ENCODE measurements around the gene KLF1. TPM values are rescaled to one million over a fixed set of nuclear protein-coding genes. Genes with fewer than 3 reads are reported as not detected.

KLF1 gene
- total and polyA plus RNA-seq, 2 of the 13 experiments (the other 11 are each of a cell fraction or from before 2014, with no cell fraction given) = not detected

GRCh38 chr19:12890787-12891552 lies 4.0 kb upstream of the KLF1 start, which contains the start of gene GCDH (continued):
- peak; percentile 100 for TF ChIP-seq ARID4A (CRISPR knock-in tag; IDR thresholded peaks at IDR 0.05; ENCODE audit: borderline replicate concordance)
- TF ChIP-seq HMGXB4 (CRISPR knock-in tag; IDR thresholded peaks at IDR 0.05; ENCODE audit: borderline replicate concordance in 1 of 2, low read depth in 1 of 2) = peak; percentile 45 to 67; a peak in 3 of 4 replicates
- TF ChIP-seq EP300 (IDR thresholded peaks at IDR 0.05; ENCODE audit: low read depth in 2 of 2, low read length in 2 of 2) = no peak
- TF ChIP-seq EP300 (CRISPR knock-in tag; IDR thresholded peaks at IDR 0.05; ENCODE audit: borderline replicate concordance) = no peak
- no peak for TF ChIP-seq U2AF1 (optimal IDR thresholded peaks at IDR 0.05; ENCODE audit: low read depth, low read length)
- peak; percentile 82 for TF ChIP-seq SIN3B (IDR thresholded peaks at IDR 0.05; ENCODE audit: low read length)
- TF ChIP-seq SP1 (IDR thresholded peaks at IDR 0.05) = no peak
- TF ChIP-seq SP1 (CRISPR knock-in tag; IDR thresholded peaks at IDR 0.05) = peak; percentile 94
- 0 out of 2 replicates have a peak, but pooled peaks have one; percentile 47 for TF ChIP-seq ZNF343 (CRISPR knock-in tag; IDR thresholded peaks at IDR 0.05)
- TF ChIP-seq HOXA3 (CRISPR knock-in tag; IDR thresholded peaks at IDR 0.05) = no peak
- peak; percentile 72 for TF ChIP-seq ZNF224 (CRISPR knock-in tag; IDR thresholded peaks at IDR 0.05)
- TF ChIP-seq ZNF660 (CRISPR knock-in tag; IDR thresholded peaks at IDR 0.05; ENCODE audit: borderline replicate concordance, low read depth) = no peak
- no peak for TF ChIP-seq DNMT1 (CRISPR knock-in tag; IDR thresholded peaks at IDR 0.05)
- TF ChIP-seq ZSCAN20 (CRISPR knock-in tag; IDR thresholded peaks at IDR 0.05; ENCODE audit: borderline replicate concordance) = no peak
- peak; percentile 87 for TF ChIP-seq MAX (IDR thresholded peaks at IDR 0.05)
- peak; percentile 98 for TF ChIP-seq GATAD1 (CRISPR knock-in tag; IDR thresholded peaks at IDR 0.05)
- TF ChIP-seq ZNF230 (CRISPR knock-in tag; IDR thresholded peaks at IDR 0.05) = peak; percentile 79
- 0 out of 2 replicates have a peak, but pooled peaks have one; percentile 41 for TF ChIP-seq ZNF598 (CRISPR knock-in tag; IDR thresholded peaks at IDR 0.05; ENCODE audit: borderline replicate concordance)
- no peak for TF ChIP-seq IRX3 (CRISPR knock-in tag; IDR thresholded peaks at IDR 0.05; ENCODE audit: borderline replicate concordance, low read depth)
- no peak for TF ChIP-seq SMYD3 (CRISPR knock-in tag; IDR thresholded peaks at IDR 0.05)
- no peak for TF ChIP-seq E2F5 (CRISPR knock-in tag; conservative IDR thresholded peaks at IDR 0.05)
